GM21737 (cell line): Measurements from ENCODE around the gene EGR1.

Experiments
- ATAC-seq: cut with Tn5 transposase; IDR thresholded peaks from one replicate; pipeline ENCODE4 v1.9.1; 2021; ENCODE audit warnings: mild to moderate bottlenecking, moderate library complexity; ENCODE audit not compliant: unreplicated experiment

The EGR1 gene

GRCh38 chr5:138465261-138466124, at the start of gene EGR1:
EGR1 (plus strand) TSS chr5:138465479; CDS start chr5:138465762, 283 bp downstream.
- ATAC-seq: peak; percentile 46

- ATAC-seq: no peak
Observed at GRCh38 chr5:138418444-138418843, 46.8 kb upstream of the EGR1 start.

- ATAC-seq: no peak
Observed at GRCh38 chr5:138425079-138425478, 40.2 kb upstream of the EGR1 start.

GRCh38 chr5:138435943-138436342, 29.3 kb upstream of the EGR1 start:
- ATAC-seq: no peak

- no peak for ATAC-seq
Observed at GRCh38 chr5:138438003-138438723, 27.1 kb upstream of the EGR1 start.

GRCh38 chr5:138438724-138439476, 26.4 kb upstream of the EGR1 start, which contains the start of gene REEP2:
REEP2 (plus strand) TSS chr5:138439057; CDS start chr5:138439209, 152 bp downstream.
- peak; percentile 80 for ATAC-seq

- ATAC-seq: no peak
Observed at GRCh38 chr5:138439477-138440158, 25.7 kb upstream of the EGR1 start.

- no peak for ATAC-seq
Observed at GRCh38 chr5:138440159-138441073, 24.9 kb upstream of the EGR1 start.

GRCh38 chr5:138441221-138441620, 24.1 kb upstream of the EGR1 start:
- no peak for ATAC-seq

- no peak for ATAC-seq
Observed at GRCh38 chr5:138444078-138444773, 21.1 kb upstream of the EGR1 start.

GRCh38 chr5:138444774-138445546, 20.3 kb upstream of the EGR1 start:
- ATAC-seq: no peak

GRCh38 chr5:138445547-138446271, 19.6 kb upstream of the EGR1 start:
- ATAC-seq: no peak

GRCh38 chr5:138448070-138448469, 17.2 kb upstream of the EGR1 start:
- ATAC-seq: no peak

- ATAC-seq: no peak
Observed at GRCh38 chr5:138448481-138449398, 16.5 kb upstream of the EGR1 start.

- ATAC-seq: no peak
Observed at GRCh38 chr5:138449501-138450239, 15.6 kb upstream of the EGR1 start.

- ATAC-seq: no peak
Observed at GRCh38 chr5:138450971-138451370, 14.3 kb upstream of the EGR1 start.
